NCI-H526 treated with DMSO at 0.1 percent for 48 hours (cell line): Measurements from ENCODE around the gene DCC.

Experiments used
- DNase-seq: peaks from one replicate; lab custom pipeline; 2025; lab: John Stamatoyannopoulos, UW

DCC gene

GRCh38 chr18:52499644-52500043 is 159.6 kb downstream of the DCC start:
- no peak for DNase-seq

DNA sequence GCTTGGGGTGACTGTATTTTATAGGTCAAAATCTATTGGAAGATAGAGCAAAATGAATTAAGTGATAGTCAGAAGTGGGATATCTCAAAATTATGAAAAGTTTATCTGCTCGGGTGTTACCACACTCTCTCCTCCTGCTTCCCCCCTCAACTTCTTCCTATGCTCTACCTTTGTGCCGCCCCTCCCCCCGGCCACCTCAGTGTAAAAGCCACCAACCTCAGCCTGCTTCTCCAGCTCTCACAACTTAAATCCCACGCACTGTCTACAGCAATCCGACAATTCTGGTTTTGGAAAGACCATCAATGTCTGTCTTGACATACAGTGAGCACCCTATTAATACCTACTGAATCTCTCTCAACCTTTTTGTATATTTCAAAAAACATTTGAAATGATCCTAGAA is 164.6 kb downstream of the DCC start:
- DNase-seq, result no peak

DNA sequence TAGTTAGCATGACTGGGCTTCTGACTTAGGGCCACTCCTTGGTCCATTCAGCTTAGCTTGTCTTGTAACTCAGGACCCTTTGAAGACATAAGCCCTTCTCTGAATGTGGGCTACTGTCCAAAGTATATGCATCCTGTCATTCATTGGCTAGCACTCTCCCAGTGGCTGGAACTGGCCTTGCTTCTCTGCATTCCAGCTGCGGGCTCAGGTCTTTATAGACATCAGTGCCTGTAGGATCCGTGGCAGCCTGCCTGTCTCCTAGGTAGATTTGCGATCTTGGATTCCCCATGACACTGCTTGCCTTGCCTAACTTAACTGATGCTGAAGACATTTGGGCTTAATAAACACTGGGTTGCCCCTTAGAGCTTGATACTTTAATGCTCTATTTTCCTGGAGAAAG is 170.1 kb downstream of the DCC start:
- DNase-seq, result no peak

GRCh38 chr18:52518086-52518485 is 178.1 kb downstream of the DCC start:
- DNase-seq, result no peak

- no peak for DNase-seq
Observed at GRCh38 chr18:52519021-52519420, 179.0 kb downstream of the DCC start.

GRCh38 chr18:52523566-52523965 is 183.6 kb downstream of the DCC start:
- no peak for DNase-seq

GRCh38 chr18:52531836-52532235 is 191.8 kb downstream of the DCC start:
- DNase-seq, result no peak

GRCh38 chr18:52536039-52536438 is 196.0 kb downstream of the DCC start:
- no peak for DNase-seq

DNA sequence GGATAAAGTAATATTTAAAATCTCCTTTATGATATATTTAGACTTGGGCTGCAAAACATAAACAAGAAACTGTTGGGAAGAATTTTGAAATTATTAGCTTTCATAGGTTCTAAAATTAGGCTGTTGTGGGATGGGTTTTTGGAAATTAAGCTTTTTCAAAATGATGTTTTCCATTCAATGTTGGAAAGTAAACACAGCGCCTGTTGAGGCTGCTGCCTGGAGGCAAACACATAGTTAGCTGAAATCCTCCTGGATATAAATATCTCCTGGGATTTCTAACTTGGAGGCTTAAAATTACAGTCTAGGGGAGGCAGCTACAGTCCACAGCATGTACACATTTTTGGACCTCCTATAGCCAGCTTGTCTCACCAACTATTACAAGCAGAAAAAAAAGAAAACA is 197.3 kb downstream of the DCC start:
- DNase-seq, result no peak

DNA sequence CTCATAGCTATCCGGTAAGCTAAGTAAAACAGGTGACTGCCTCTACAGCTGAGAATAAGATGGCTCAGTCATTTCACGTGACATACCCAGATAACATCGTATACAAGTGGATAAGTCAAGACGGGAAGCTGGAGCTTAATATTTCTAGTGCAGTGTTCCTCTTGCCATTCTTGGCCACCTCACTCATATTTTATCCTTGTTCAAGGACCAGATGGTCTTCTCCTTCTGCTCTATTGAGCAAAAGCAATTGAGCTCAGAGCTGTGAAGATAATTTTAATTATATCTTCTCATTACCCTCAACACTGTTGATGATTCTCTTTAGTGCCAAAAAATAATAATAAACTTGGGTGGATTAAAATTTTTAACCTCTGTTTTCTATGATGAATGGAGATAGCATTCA is 201.1 kb downstream of the DCC start:
- DNase-seq, result no peak

- DNase-seq, result no peak
Observed at GRCh38 chr18:52544086-52544485, 204.1 kb downstream of the DCC start.

DNA sequence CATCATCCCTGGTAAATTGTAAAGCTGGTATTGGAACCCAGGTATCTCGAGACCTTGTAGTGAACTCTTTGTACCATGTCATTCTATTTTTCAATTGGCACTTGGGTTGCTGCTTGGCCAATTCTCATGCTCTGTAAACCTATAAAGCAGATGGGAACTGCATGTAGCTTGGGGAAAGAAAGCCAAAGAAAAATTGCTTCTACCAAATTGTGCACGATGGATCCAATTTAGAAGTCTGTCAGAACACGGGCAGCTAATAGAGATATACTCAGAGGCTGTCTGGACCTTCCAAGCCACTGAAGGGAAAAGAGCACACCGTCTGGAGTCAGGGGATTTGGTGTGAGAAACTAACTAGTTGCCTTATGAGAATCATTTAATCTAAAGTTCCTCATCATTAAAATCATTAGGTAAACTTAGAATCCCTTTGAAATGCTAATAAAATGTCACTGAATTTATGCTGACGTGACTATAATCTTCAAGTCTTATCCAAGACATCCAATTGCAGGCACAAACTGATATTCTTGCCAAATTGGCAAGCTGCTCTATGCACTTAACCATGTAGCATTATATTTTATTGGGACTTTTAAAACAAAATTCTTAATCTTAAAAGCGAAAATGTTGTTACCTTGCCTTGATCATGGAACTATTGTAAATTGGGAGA is 206.8 kb downstream of the DCC start:
- no peak for DNase-seq

DNA sequence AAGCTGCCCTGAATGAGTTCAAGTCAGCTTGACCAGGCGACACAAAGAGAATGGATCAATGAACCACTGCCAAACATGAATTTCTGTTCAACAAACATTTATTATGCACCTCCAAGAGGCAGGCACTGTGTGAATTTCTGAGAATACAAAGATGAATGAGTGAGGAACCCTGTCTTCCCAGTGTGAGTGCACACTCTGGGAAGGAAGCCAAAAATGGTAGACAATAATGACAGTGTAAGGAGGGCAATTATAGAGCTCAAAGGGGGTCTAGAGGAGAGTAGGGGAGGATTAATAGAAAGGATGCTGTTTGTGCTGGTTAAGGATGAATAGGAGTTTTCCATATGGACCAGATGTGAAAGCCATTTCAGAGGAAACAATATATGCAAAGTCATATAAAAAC is 213.4 kb downstream of the DCC start:
- no peak for DNase-seq

- DNase-seq, result no peak
Observed at GRCh38 chr18:52554180-52554579, 214.2 kb downstream of the DCC start.

GRCh38 chr18:52567360-52567759 is 227.4 kb downstream of the DCC start:
- DNase-seq, result no peak

DNA sequence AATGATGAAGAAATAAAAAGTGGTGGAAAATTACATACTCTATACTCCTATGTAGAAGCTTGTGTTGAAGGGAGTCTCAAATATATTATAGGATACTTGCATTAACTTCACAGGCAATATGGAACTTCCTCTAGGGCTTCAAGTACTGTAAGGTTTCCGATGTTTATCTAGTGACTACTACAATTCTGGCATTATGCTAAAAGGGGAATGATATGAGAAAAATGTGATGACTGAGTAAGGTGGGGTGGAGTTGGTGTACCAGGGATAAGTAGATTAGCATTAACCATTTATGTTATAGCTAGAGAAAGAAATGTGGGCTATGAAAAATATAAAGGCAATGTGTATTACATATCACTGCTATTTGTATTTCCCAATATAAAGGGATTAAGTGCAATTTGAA is 229.5 kb downstream of the DCC start:
- DNase-seq, result no peak

GRCh38 chr18:52570975-52571374 is 231.0 kb downstream of the DCC start:
- no peak for DNase-seq

DNA sequence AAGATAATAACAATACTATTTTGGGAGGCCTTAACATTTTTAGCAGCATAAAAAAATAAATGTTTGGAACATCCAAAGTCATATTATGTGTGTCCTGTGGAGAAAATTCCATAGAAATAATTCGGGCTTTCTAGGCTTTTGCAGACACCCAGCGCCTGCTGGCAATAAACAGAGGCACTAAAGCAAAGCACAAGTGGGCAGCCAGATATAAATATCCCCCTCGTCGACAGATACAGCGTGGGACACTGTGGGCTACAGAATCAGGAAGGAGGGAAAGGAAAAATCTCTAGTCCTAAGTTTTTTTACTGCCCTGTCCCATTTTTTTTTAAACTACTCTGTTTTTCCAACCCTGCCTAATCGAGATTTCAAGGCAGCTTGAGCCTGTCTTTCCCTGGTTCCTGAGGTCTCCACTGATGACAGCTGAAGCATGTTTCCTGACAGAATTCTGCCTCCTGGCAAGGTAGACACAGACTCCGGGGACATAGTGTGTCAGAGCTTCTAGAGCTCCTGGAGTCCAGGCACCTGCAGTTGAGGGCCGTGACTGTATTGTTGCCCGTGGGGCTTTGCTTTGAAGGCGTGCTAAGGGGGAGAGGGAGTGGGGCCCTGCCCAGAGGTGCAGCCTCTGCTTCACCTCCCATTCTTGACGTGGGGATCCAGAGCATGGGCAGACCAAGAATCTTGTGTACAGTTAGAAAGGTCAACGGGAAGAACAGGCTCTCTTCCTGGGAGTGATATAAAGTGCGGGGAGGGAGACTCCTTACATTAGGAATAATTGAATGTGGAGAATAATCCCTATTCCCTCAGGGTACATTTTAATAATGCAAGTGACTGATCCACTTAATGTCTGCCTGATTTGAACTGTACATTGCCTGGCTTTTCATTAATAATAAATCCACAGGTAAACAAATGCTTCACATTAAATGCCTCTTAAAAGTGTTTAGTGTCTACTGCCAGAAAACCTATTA is 232.3 kb downstream of the DCC start:
- DNase-seq, result no peak

DNA sequence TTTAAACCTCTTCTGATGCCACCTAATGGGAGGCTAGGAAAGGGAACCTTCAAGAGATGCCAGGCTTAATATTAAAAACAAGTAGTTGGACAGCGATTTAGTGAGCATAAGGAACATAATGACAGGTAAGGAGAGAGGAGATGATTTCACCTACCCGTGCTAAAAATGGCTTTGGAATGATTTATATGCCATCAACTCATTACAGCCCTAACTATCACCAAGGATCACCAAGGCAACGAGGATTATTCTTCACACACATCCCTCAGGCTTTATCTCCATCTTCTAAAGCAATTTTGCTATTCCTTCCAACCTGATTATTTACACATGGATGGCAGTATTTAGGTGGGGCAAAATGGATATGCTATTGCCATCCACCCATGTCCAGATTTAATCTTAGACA is 237.8 kb downstream of the DCC start:
- DNase-seq, result no peak

- no peak for DNase-seq
Observed at GRCh38 chr18:52582061-52582460, 242.1 kb downstream of the DCC start.

- DNase-seq, result no peak
Observed at GRCh38 chr18:52582516-52582915, 242.5 kb downstream of the DCC start.

GRCh38 chr18:52588931-52589330 is 248.9 kb downstream of the DCC start:
- DNase-seq, result no peak

- no peak for DNase-seq
Observed at GRCh38 chr18:52596748-52597435, 256.9 kb downstream of the DCC start.
